Astrocyte (in vitro differentiated cells and primary cell): Measurements from ENCODE around the gene RAET1G.

Experiments
- EZH2 ChIP-seq: IDR thresholded peaks from 2 replicates; pipeline ENCODE4 v1.6.1; 2012; ENCODE audit warnings: mild to moderate bottlenecking, low read length, inconsistent platforms; ENCODE audit not compliant: insufficient read depth
- TF ChIP-seq, protein P1 (sequence below): IDR thresholded peaks from 2 replicates; pipeline ENCODE4 v1.5.1; 2011; ENCODE audit warnings: low read depth, mild to moderate bottlenecking, inconsistent platforms, low read length, moderate library complexity; ENCODE audit not compliant: insufficient read depth

DNA sequence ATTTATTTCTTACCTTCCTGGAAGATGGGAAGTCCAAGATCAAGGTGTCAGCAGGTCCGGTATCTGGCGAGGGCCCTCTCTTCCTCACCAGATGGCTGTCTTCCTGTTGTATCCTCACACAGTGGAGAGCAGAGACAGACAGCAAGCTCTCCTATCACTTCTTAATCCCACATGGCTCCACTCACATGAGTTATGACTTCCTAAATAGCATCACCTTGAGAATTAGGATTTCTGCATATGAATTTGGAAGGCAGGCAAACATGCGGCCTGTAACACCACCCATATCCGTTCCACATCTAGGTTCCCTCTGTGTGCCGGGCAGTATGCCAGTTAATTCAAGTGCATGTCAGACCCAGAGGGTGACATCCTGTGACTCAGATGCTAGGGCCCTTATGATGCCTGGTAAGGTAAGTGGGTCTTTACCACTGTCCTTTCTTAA is 27.1 kb downstream of the RAET1G start:
- TF ChIP-seq EZH2 = no peak
- TF ChIP-seq, protein P1, sequence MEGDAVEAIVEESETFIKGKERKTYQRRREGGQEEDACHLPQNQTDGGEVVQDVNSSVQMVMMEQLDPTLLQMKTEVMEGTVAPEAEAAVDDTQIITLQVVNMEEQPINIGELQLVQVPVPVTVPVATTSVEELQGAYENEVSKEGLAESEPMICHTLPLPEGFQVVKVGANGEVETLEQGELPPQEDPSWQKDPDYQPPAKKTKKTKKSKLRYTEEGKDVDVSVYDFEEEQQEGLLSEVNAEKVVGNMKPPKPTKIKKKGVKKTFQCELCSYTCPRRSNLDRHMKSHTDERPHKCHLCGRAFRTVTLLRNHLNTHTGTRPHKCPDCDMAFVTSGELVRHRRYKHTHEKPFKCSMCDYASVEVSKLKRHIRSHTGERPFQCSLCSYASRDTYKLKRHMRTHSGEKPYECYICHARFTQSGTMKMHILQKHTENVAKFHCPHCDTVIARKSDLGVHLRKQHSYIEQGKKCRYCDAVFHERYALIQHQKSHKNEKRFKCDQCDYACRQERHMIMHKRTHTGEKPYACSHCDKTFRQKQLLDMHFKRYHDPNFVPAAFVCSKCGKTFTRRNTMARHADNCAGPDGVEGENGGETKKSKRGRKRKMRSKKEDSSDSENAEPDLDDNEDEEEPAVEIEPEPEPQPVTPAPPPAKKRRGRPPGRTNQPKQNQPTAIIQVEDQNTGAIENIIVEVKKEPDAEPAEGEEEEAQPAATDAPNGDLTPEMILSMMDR = no peak
